ENCODE data around the gene ARAP2. TPM values are rescaled to one million over a fixed set of nuclear protein-coding genes. Genes with fewer than 3 reads are reported as not detected.

Gene ARAP2
- total RNA-seq, 1 experiment from 2014 or later = 13.6 TPM

GRCh38 chr4:36137336-36137735 is 107.0 kb downstream of the ARAP2 start:
- no peaks in the 10 kb centered on the region for H3K36me3 ChIP-seq (ENCODE audit: control insufficient read depth in 1 of 2, insufficient read depth in 2 of 2, low read length in 2 of 2)
- ATAC-seq = no peak
- intact Hi-C loops (cut with micrococcal nuclease) = no loop called here
- no peaks in the 10 kb centered on the region for H3K27me3 ChIP-seq (ENCODE audit: insufficient read depth, low read length)
- no peak for DNase-seq (ENCODE audit: low read depth, low spot score)
- H3K4me2 ChIP-seq (ENCODE audit: low read length) = no peak overlapping the region
- TF ChIP-seq YY1 (IDR thresholded peaks at IDR 0.05; ENCODE audit: extremely low read depth, insufficient replicate concordance, low read depth, low read length) (no peak), ATF3 (IDR thresholded peaks at IDR 0.05) (no peak), SIN3A (IDR thresholded peaks at IDR 0.05; ENCODE audit: low read depth) (no peak), POLR2AphosphoS5 (IDR thresholded peaks at IDR 0.05; ENCODE audit: low read depth, low read length) (no peak), RAD21 (IDR thresholded peaks at IDR 0.05; ENCODE audit: low read depth) (no peak), CBX3 (IDR thresholded peaks at IDR 0.05; ENCODE audit: low read depth) (no peak), TCF7L2 (IDR thresholded peaks at IDR 0.05; ENCODE audit: borderline replicate concordance, extremely low read depth, insufficient read depth, insufficient read length) (no peak), JUND (IDR thresholded peaks at IDR 0.05) (no peak), POLR2A (IDR thresholded peaks at IDR 0.05; ENCODE audit: borderline replicate concordance, extremely low read depth, insufficient read depth, insufficient read length) (no peak), ZFX (IDR thresholded peaks at IDR 0.05) (no peak)
- TF ChIP-seq, protein P1, sequence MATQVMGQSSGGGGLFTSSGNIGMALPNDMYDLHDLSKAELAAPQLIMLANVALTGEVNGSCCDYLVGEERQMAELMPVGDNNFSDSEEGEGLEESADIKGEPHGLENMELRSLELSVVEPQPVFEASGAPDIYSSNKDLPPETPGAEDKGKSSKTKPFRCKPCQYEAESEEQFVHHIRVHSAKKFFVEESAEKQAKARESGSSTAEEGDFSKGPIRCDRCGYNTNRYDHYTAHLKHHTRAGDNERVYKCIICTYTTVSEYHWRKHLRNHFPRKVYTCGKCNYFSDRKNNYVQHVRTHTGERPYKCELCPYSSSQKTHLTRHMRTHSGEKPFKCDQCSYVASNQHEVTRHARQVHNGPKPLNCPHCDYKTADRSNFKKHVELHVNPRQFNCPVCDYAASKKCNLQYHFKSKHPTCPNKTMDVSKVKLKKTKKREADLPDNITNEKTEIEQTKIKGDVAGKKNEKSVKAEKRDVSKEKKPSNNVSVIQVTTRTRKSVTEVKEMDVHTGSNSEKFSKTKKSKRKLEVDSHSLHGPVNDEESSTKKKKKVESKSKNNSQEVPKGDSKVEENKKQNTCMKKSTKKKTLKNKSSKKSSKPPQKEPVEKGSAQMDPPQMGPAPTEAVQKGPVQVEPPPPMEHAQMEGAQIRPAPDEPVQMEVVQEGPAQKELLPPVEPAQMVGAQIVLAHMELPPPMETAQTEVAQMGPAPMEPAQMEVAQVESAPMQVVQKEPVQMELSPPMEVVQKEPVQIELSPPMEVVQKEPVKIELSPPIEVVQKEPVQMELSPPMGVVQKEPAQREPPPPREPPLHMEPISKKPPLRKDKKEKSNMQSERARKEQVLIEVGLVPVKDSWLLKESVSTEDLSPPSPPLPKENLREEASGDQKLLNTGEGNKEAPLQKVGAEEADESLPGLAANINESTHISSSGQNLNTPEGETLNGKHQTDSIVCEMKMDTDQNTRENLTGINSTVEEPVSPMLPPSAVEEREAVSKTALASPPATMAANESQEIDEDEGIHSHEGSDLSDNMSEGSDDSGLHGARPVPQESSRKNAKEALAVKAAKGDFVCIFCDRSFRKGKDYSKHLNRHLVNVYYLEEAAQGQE (IDR thresholded peaks at IDR 0.05; ENCODE audit: low read depth) = no peak
- TF ChIP-seq, protein P2, sequence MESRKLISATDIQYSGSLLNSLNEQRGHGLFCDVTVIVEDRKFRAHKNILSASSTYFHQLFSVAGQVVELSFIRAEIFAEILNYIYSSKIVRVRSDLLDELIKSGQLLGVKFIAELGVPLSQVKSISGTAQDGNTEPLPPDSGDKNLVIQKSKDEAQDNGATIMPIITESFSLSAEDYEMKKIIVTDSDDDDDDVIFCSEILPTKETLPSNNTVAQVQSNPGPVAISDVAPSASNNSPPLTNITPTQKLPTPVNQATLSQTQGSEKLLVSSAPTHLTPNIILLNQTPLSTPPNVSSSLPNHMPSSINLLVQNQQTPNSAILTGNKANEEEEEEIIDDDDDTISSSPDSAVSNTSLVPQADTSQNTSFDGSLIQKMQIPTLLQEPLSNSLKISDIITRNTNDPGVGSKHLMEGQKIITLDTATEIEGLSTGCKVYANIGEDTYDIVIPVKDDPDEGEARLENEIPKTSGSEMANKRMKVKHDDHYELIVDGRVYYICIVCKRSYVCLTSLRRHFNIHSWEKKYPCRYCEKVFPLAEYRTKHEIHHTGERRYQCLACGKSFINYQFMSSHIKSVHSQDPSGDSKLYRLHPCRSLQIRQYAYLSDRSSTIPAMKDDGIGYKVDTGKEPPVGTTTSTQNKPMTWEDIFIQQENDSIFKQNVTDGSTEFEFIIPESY (IDR thresholded peaks at IDR 0.05; ENCODE audit: extremely low read depth, insufficient replicate concordance, low read length) = no peak
- POLR2A ChIA-PET = no interaction called here
- no peaks in the 10 kb centered on the region for H3K9me2 ChIP-seq (ENCODE audit: insufficient read depth)
- H3K4me1 ChIP-seq (ENCODE audit: control insufficient read depth in 1 of 2, insufficient read depth in 2 of 2, low read length in 2 of 2) = no peaks in the 10 kb centered on the region
- no peaks in the 10 kb centered on the region for H3K9me3 ChIP-seq (ENCODE audit: control insufficient read depth in 1 of 2, insufficient read depth in 1 of 2, low read depth in 1 of 2, low read length in 2 of 2)
- no peak overlapping the region for H3K4me3 ChIP-seq (replicated peaks in 1 of 2; ENCODE audit: low read depth in 1 of 2, low read length in 2 of 2)
- H2AFZ ChIP-seq (ENCODE audit: low read depth, low read length, poor library complexity, severe bottlenecking) = no peak overlapping the region
- no TSS peak for BruUV-seq (replicated peaks)
- H3K79me2 ChIP-seq (ENCODE audit: insufficient read depth, low read length) = no peaks in the 10 kb centered on the region
- H4K20me1 ChIP-seq (ENCODE audit: insufficient read depth) = no peaks in the 10 kb centered on the region
- H3K27ac ChIP-seq (ENCODE audit: low read depth, low read length) = no peak overlapping the region
- CTCF ChIA-PET = no interaction called here
- RAD21 ChIA-PET (ENCODE audit: low non-redundant PET in 1 of 2, low total read pairs in 2 of 2, uncharacterized antibody in 2 of 2, unreplicated experiment in 2 of 2) = no interaction called here
- H3K9ac ChIP-seq (ENCODE audit: low read length) = no peak overlapping the region

Data from HCT116 (cell line).